H9 (cell line): ENCODE results near the gene ITGB3. TPM values are rescaled to one million over a fixed set of nuclear protein-coding genes. Genes with fewer than 3 reads are reported as not detected.

Source experiments
- DNase-seq: peaks from one replicate; pipeline ENCODE4 v3.0.0-alpha.2; 2017
- H2AFZ ChIP-seq: one replicate; pipeline ENCODE4 v1.6.1; 2013; ENCODE audit warnings: mild to moderate bottlenecking, low read length, control low read depth, moderate library complexity
- H2AK5ac ChIP-seq: 2 replicates; pipeline ENCODE4 v1.6.1; 2013; ENCODE audit warnings: low read length, control low read depth, mixed read lengths; ENCODE audit not compliant: insufficient read length
- H2BK120ac ChIP-seq: one replicate; pipeline ENCODE4 v1.6.1; 2013; ENCODE audit warnings: low read depth, mild to moderate bottlenecking, low read length, control low read depth, inconsistent platforms; ENCODE audit not compliant: poor library complexity, severe bottlenecking
- H2BK12ac ChIP-seq: 2 replicates; pipeline ENCODE4 v1.6.1; 2013; ENCODE audit warnings: low read length, control low read depth, mixed read lengths, low read depth; ENCODE audit not compliant: insufficient read length
- H2BK15ac ChIP-seq: 2 replicates; pipeline ENCODE4 v1.6.1; 2013; ENCODE audit warnings: low read depth, low read length, control low read depth
- H2BK20ac ChIP-seq: one replicate; pipeline ENCODE4 v1.6.1; 2013; ENCODE audit warnings: low read depth, mild to moderate bottlenecking, low read length, control low read depth, inconsistent platforms; ENCODE audit not compliant: poor library complexity, severe bottlenecking
- H2BK5ac ChIP-seq: 2 replicates; pipeline ENCODE4 v1.6.1; 2013; ENCODE audit warnings: low read length, control low read depth, mixed read lengths; ENCODE audit not compliant: insufficient read length
- H3K14ac ChIP-seq: 2 replicates; pipeline ENCODE4 v1.6.1; 2013; ENCODE audit warnings: low read length, control low read depth; ENCODE audit not compliant: insufficient read depth
- H3K18ac ChIP-seq: 2 replicates; pipeline ENCODE4 v1.6.1; 2013; ENCODE audit warnings: low read depth, mild to moderate bottlenecking, mixed read lengths, low read length, control low read depth; ENCODE audit not compliant: insufficient read length
- H3K23ac ChIP-seq: 2 replicates; pipeline ENCODE4 v1.6.1; 2013; ENCODE audit warnings: low read length, control low read depth, mixed read lengths, low read depth; ENCODE audit not compliant: insufficient read length
- H3K23me2 ChIP-seq: 2 replicates; pipeline ENCODE4 v1.6.1; 2013; ENCODE audit warnings: low read depth, mild to moderate bottlenecking, mixed read lengths, low read length, control low read depth; ENCODE audit not compliant: insufficient read length, poor library complexity, severe bottlenecking
- H3K27ac ChIP-seq: 2 replicates; pipeline ENCODE4 v1.5.1; 2013; ENCODE audit warnings: low read length, control low read depth, mixed read lengths, low read depth; ENCODE audit not compliant: insufficient read length
- H3K27me3 ChIP-seq: 2 replicates; pipeline ENCODE4 v1.6.1; 2013; ENCODE audit warnings: low read length, control low read depth, inconsistent platforms; ENCODE audit not compliant: insufficient read depth
- H3K4ac ChIP-seq: 2 replicates; pipeline ENCODE4 v1.6.1; 2013; ENCODE audit warnings: low read depth, mild to moderate bottlenecking, control low read depth, inconsistent platforms, low read length, moderate library complexity
- H3K4me1 ChIP-seq: 2 replicates; pipeline ENCODE4 v1.6.1; 2013; ENCODE audit warnings: low read length, control low read depth, inconsistent platforms; ENCODE audit not compliant: insufficient read depth
- H3K4me2 ChIP-seq: 2 replicates; pipeline ENCODE4 v1.6.1; 2013; ENCODE audit warnings: low read length, control low read depth, mixed read lengths; ENCODE audit not compliant: insufficient read length, insufficient read depth
- H3K56ac ChIP-seq: 2 replicates; pipeline ENCODE4 v1.6.1; 2013; ENCODE audit warnings: low read depth, mild to moderate bottlenecking, mixed read lengths, low read length, control low read depth; ENCODE audit not compliant: insufficient read length
- H3K79me1 ChIP-seq: 2 replicates; pipeline ENCODE4 v1.6.1; 2013; ENCODE audit warnings: low read depth, mild to moderate bottlenecking, moderate library complexity, low read length, control low read depth, inconsistent platforms; ENCODE audit not compliant: insufficient read depth, poor library complexity, severe bottlenecking
- H3K79me2 ChIP-seq: 2 replicates; pipeline ENCODE4 v1.6.1; 2013; ENCODE audit warnings: low read length, control low read depth, inconsistent platforms; ENCODE audit not compliant: insufficient read depth
- H3K9ac ChIP-seq: 2 replicates; pipeline ENCODE4 v1.6.1; 2013; ENCODE audit warnings: low read length, control low read depth, mixed read lengths; ENCODE audit not compliant: insufficient read length; ENCODE audit errors: extremely low read depth
- H3K9me3 ChIP-seq: one replicate; pipeline ENCODE4 v1.6.1; 2013; ENCODE audit warnings: low read depth, low read length, inconsistent platforms; ENCODE audit not compliant: control insufficient read depth
- H3T11ph ChIP-seq: one replicate; pipeline ENCODE4 v1.6.1; 2013; ENCODE audit warnings: mild to moderate bottlenecking, low read length, control low read depth, inconsistent platforms
- H4K20me1 ChIP-seq: one replicate; pipeline ENCODE4 v1.6.1; 2013; ENCODE audit not compliant: control insufficient read depth, insufficient read length, insufficient read depth
- H4K5ac ChIP-seq: 2 replicates; pipeline ENCODE4 v1.6.1; 2013; ENCODE audit warnings: low read depth, mild to moderate bottlenecking, mixed read lengths, low read length, control low read depth; ENCODE audit not compliant: insufficient read length
- H4K8ac ChIP-seq: replicated peaks from 2 replicates; pipeline ENCODE4 v1.6.1; 2013; ENCODE audit warnings: low read length, control low read depth, mixed read lengths, low read depth; ENCODE audit not compliant: insufficient read length
- H4K91ac ChIP-seq: 2 replicates; pipeline ENCODE4 v1.6.1; 2013; ENCODE audit warnings: low read depth, mild to moderate bottlenecking, moderate library complexity, mixed read lengths, low read length, control low read depth; ENCODE audit not compliant: insufficient read length
- H3K27ac Mint-ChIP-seq, 3 experiments: 2 replicates in 2 of 3; 3 replicates in 1 of 3; pipeline ENCODE4 v1.8.0; 2020 to 2021; ENCODE audit warnings: mixed read lengths in 3 of 3, mild to moderate bottlenecking in 1 of 3, moderate library complexity in 1 of 3
- H3K27me3 Mint-ChIP-seq: 2 replicates; pipeline ENCODE4 v1.8.0; 2021; ENCODE audit warnings: low read depth, mild to moderate bottlenecking, moderate library complexity, mixed read lengths
- H3K36me3 Mint-ChIP-seq, 3 experiments: 2 replicates in 2 of 3; 3 replicates in 1 of 3; pipeline ENCODE4 v1.8.0; 2020 to 2021; ENCODE audit warnings: low read depth in 3 of 3, mixed read lengths in 3 of 3; ENCODE audit not compliant: insufficient read depth in 1 of 3
- H3K4me1 Mint-ChIP-seq, 2 experiments: 2 replicates each; pipeline ENCODE4 v1.8.0; 2020; ENCODE audit warnings: mixed read lengths in 2 of 2
- H3K4me3 Mint-ChIP-seq, 2 experiments: 2 replicates in 1 of 2; 3 replicates in 1 of 2; pipeline ENCODE4 v1.8.0; 2020 to 2021; ENCODE audit warnings: mild to moderate bottlenecking in 2 of 2, mixed read lengths in 2 of 2, moderate library complexity in 1 of 2
- H3K9me3 Mint-ChIP-seq, 2 experiments: 2 replicates in 1 of 2; 3 replicates in 1 of 2; pipeline ENCODE4 v1.8.0; 2020; ENCODE audit warnings: mild to moderate bottlenecking in 2 of 2, mixed read lengths in 2 of 2, moderate library complexity in 1 of 2
- WGBS: extraction: QIAGEN DNeasy Blood & Tissue Kit; methylation state at CpG from one replicate; pipeline ENCODE4 v1.1.7; 2013; ENCODE audit warnings: missing lambda C conversion rate, low lambda C conversion rate, mixed read lengths; ENCODE audit not compliant: insufficient read length; ENCODE audit errors: extremely low coverage; 5-methylcytosine and 5-hydroxymethylcytosine counted together
- total RNA-seq: library from RNA; stranded (reverse); gene quantifications from 2 replicates; pipeline ENCODE4 v1.2.1, GENCODE V29; 2021
- TF ChIP-seq, protein P1 (sequence below): fragments of 200-600 bp; sonication (generic); conservative IDR thresholded peaks from 3 replicates; pipeline ENCODE4 v1.8.0; 2021; ENCODE audit warnings: antibody characterized with exemption, mild to moderate bottlenecking

Gene ITGB3
- total RNA-seq, 1 experiment from 2014 or later, result not detected

DNA sequence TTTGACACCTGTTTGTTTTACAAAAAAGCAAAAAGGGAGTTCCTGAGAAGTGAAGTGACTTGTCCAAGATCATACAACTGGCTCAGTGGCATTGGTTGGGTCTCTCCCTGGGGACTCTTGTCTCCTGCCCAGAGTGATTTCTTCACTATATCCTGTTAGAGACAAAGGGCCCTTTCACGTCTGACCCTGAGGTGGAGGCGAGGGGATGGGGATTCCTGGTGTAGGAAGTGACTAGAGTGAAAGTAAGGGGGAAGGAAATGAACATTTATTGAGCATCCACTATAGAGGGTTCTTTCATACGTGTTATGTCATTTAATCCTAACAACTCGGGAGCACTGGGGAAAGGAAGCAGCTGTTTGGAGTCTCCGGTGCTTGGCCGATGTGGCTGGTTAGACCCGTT lies 9.0 kb downstream of the ITGB3 start:
- Mint-ChIP-seq H3K4me1 (peaks cover 10 to 22% of the 10 kb centered on the region in 2 experiments), H3K9me3 (peaks cover 0 to under 1% of the 10 kb centered on the region in 2 experiments; a peak in 1 of 5 replicates), H3K36me3 (no peaks in the 10 kb centered on the region), H3K4me3 (no peak overlapping the region), H3K27me3 (peaks cover 19% of the 10 kb centered on the region), H3K27ac (no peak overlapping the region; a peak in 1 of 7 replicates)
- no peak overlapping the region for H2BK5ac ChIP-seq
- H3K56ac ChIP-seq, result no peak overlapping the region
- H3K14ac ChIP-seq, result no peak overlapping the region
- H3K4me1 ChIP-seq, result no peaks in the 10 kb centered on the region
- WGBS, result no CpG with 5 or more reads among the region's 7 CpGs
- H4K91ac ChIP-seq, result no peak overlapping the region
- no peak overlapping the region for H2BK12ac ChIP-seq
- DNase-seq, result no peak
- H3K23me2 ChIP-seq, result no peaks in the 10 kb centered on the region
- H3K79me1 ChIP-seq, result no peaks in the 10 kb centered on the region
- no peaks in the 10 kb centered on the region for H3K79me2 ChIP-seq
- H2BK20ac ChIP-seq, result no peak overlapping the region
- H4K8ac ChIP-seq, result no peak overlapping the region
- no peak overlapping the region for H4K5ac ChIP-seq
- H3K9ac ChIP-seq, result no peak overlapping the region
- TF ChIP-seq, protein P1, sequence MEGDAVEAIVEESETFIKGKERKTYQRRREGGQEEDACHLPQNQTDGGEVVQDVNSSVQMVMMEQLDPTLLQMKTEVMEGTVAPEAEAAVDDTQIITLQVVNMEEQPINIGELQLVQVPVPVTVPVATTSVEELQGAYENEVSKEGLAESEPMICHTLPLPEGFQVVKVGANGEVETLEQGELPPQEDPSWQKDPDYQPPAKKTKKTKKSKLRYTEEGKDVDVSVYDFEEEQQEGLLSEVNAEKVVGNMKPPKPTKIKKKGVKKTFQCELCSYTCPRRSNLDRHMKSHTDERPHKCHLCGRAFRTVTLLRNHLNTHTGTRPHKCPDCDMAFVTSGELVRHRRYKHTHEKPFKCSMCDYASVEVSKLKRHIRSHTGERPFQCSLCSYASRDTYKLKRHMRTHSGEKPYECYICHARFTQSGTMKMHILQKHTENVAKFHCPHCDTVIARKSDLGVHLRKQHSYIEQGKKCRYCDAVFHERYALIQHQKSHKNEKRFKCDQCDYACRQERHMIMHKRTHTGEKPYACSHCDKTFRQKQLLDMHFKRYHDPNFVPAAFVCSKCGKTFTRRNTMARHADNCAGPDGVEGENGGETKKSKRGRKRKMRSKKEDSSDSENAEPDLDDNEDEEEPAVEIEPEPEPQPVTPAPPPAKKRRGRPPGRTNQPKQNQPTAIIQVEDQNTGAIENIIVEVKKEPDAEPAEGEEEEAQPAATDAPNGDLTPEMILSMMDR, result no peak
- H2BK15ac ChIP-seq, result no peak overlapping the region; the same call in 1 of the 2 replicates
- H3K27ac ChIP-seq, result no peak overlapping the region
- H3K9me3 ChIP-seq, result no peaks in the 10 kb centered on the region
- no peak overlapping the region for H3K4me2 ChIP-seq
- H2AK5ac ChIP-seq, result no peak overlapping the region
- no peak overlapping the region for H2BK120ac ChIP-seq
- no peak overlapping the region for H3K4ac ChIP-seq
- H3T11ph ChIP-seq, result no peak overlapping the region
- no peak overlapping the region for H3K18ac ChIP-seq
- no peak overlapping the region for H3K23ac ChIP-seq
- no peaks in the 10 kb centered on the region for H3K27me3 ChIP-seq
- H4K20me1 ChIP-seq, result no peaks in the 10 kb centered on the region
- no peak overlapping the region for H2AFZ ChIP-seq
